GM19099 (cell line): ENCODE data around the gene DNAH2.

Experiments used
- POLR2A ChIP-seq: IDR thresholded peaks from 3 replicates; pipeline ENCODE4 v1.6.1; 2011; ENCODE audit warnings: low read depth; ENCODE audit not compliant: insufficient read length; ENCODE audit errors: extremely low read depth

Gene DNAH2

DNA sequence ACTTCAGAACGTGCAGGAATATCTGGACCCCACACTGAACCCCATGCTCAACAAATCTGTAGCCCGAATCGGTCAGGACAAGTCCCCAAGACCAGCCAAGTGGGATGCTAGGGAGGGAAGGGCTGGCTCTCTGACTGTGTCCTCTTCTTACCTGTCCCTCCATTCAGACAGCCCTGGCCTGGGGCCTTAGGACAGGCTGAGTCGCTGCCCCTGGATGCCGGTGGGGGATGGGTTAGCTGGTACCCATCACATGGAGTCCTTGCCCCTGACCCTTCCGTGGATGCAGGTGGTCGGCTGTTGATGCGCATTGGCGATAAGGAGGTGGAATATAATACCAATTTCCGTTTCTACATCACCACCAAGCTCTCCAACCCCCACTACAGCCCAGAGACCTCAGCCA, 100.5 kb downstream of the DNAH2 start:
- no peak for TF ChIP-seq POLR2A

DNA sequence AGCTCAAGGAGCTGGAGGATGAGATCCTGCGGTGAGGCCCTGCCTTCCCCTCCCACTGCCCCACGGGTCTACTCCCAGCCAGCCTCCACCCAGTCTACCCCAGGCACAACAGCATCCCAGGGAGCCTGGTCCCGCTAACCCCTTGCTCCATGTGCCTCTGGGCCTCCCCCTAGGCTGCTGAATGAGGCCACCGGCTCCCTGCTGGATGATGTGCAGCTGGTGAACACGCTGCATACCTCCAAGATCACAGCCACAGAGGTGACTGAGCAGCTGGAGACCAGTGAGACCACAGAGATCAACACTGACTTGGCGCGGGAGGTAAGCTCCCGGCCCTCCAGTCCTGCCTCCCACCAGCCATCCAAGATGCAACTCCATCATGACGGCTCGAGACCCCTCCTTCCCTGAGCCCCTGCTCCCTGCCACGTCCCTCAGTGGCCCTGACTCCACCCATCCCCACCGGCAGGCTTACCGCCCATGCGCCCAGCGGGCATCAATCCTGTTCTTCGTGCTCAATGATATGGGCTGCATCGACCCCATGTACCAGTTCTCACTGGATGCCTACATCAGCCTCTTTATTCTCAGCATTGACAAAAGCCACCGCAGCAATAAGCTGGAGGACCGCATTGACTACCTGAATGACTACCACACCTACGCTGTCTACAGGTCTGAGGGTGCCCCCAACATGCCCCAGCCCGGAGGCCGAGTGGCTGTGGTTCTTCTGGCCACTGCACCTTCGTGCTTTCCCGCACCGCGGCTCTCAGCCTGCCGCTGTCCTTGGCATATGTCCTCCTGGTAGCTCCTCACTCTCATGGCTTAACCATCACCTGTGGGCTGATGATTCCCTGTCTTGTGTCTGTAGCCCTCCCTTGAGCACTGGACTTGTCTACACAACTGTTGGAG, 101.5 kb downstream of the DNAH2 start:
- no peak for TF ChIP-seq POLR2A

DNA sequence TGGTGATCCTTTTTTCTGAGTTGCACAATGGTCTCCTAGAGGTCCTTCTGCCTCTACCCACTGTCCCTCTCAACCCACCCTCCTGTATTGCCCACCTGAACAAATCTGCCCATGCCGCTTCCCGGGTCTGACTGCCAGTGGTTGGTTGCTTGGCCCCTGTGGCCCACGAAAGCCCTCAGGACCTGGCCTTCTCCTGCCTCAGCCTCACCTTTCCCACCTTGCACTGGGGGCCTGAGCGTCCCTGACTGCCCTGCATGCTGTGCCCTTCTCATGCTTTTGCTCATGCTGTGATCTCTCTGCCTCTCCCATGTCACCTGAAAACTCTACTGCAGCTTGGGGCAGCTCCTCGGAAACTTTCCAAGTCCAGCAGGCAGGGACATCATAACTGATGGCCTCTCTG, 102.7 kb downstream of the DNAH2 start:
- TF ChIP-seq POLR2A: no peak

DNA sequence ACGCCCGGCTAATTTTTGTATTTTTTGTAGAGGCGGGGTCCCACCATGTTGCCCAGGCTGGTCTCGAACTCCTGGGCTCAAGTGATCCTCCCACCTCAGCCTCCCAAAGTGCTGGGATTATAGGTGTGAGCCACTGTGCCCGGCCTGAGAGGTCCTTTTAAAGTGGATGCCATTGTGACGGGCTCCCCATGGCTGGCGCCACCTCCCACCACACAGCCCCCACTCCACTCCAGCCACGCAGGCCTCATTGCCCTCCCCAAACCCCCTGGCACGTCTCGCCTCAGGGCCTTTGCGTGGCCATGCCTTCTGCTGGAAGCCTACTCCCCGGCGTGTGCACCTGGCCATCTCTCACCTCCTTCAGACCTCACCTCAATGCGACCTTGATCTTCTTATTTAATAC, 104.6 kb downstream of the DNAH2 start:
- TF ChIP-seq POLR2A: no peak

DNA sequence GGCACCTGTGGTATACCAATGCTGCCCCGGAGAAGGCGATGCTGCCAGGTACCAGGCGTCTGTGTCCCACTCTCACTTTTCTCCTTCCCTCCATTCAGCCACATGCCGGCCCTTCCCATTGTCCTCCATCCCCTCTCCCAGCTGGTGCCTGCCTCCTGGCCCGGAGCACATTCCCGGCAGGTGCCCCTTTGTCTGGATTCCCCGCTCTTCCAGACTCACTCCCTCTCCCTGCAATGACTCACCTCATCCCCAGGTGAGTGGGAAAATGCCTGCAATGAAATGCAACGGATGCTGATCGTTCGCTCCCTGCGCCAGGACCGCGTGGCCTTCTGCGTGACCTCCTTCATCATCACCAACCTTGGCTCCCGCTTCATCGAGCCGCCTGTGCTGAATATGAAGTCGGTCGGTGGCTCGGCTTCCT, 106.0 kb downstream of the DNAH2 start:
- TF ChIP-seq POLR2A: no peak

DNA sequence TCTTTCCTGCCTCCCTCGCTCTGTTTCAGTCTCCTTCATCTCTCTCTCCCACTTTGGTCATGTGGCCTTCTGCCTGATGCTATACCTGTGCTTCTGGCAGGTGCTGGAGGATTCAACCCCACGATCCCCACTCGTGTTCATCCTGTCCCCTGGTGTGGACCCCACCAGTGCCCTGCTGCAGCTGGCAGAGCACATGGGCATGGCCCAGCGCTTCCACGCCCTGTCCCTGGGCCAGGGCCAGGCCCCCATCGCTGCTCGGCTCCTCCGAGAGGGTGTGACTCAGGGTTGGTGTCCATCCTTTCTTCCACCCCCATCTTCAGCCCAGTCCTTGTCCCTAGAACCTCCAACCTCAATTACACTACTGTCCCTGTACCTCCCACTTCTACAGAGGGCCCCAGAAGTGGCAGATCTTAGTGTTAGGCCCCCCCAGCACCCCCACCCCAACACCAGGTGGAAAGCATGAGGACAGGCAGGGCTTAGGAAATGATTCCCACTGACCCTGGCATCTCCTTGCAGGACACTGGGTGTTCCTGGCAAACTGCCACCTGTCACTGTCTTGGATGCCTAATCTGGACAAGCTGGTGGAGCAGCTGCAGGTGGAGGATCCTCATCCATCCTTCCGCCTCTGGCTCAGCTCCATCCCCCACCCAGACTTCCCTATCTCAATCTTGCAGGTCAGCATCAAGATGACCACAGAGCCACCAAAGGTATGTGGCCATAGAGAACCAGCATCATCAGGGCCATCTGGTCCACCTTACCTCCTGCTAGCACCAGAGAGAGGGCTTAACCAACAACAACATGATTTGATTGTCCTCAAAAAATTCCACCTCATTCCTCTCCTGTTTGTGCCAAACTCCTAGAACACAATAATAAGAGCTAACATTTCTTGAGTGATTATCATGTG, 106.7 kb downstream of the DNAH2 start:
- TF ChIP-seq POLR2A: no peak

DNA sequence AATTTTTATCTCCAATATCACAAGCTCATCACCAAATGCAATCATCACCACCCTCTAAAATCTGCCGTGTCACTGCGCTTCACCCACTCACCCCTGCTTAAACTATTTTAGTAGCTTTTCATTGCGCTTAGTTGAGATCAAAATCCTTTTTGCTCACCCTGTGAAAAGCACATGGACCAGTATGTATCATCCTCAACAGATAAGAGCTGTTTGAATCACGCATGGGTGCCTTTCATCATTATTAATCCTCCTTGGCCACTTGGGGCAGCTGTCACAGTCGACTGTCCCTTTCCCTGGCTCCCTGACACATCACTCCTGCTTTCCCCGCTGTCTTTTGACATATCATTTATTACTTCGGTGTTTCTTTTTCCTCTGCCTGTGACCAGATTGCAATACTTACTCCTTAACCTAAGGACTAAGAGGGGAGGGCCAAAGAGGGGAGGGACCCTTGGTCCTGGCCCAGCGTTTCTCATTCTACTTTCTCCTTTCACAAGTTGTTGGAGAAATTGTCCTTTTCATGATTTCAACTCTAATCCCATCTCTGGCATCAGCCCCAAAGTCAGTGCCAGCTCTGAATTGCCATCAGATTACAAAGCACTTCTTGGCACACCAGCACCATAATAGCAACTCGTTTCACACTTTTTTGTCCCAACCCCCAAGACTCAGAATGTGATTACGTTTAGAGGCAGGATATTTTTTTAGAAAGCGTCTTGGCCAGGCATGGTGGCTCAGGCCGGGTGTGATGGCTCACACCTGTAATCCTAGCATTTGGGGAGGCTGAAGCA, 107.9 kb downstream of the DNAH2 start:
- TF ChIP-seq POLR2A: no peak

DNA sequence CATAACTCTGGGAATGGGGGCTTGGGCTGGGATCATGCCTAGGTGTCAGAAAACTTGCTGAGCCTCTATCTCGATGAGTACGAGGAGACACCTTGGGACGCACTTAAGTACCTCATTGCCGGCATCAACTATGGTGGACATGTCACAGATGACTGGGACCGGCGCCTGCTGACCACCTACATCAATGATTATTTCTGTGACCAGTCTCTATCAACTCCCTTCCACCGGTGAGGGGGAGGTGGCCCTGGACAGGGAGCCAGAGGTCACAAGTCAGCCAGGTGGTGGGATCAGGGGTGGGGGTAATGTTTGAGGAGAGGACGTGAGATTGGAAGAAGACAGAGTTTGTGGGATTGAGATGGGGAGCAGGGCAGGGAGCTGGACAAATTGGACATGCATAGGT, 113.1 kb downstream of the DNAH2 start:
- no peak for TF ChIP-seq POLR2A

DNA sequence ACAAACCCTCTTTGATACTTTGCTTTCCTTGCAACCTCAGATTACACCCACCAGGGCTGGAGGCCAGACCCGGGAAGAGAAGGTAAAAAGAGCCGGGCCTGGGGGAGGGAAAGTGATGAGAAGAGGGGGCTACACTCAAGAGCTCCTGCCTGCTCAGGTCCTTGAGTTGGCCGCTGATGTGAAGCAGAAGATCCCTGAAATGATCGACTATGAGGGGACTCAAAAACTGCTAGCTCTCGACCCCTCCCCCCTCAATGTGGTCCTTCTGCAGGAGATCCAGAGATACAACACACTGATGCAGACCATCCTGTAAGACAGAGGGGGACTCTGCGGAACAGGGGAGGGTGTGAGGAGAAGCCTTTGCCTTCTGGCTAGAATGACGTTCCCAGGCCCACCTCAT, 113.7 kb downstream of the DNAH2 start:
- TF ChIP-seq POLR2A: no peak

DNA sequence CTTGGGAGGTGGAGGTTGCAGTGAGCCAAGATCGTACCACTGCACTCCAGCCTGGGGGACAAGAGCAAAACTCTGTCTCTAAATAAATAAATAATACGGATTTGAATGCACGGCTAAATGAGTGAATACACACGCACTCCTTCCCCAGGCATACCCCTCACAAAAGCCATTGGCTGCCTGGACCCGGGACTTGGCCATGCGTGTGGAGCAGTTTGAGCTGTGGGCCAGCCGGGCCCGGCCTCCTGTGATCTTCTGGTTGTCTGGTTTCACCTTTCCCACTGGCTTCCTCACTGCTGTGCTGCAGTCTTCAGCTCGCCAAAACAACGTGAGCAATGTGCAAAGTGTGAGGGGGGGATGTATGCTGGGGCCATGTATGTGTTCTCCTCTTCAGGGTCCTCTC, 114.9 kb downstream of the DNAH2 start:
- no peak for TF ChIP-seq POLR2A

DNA sequence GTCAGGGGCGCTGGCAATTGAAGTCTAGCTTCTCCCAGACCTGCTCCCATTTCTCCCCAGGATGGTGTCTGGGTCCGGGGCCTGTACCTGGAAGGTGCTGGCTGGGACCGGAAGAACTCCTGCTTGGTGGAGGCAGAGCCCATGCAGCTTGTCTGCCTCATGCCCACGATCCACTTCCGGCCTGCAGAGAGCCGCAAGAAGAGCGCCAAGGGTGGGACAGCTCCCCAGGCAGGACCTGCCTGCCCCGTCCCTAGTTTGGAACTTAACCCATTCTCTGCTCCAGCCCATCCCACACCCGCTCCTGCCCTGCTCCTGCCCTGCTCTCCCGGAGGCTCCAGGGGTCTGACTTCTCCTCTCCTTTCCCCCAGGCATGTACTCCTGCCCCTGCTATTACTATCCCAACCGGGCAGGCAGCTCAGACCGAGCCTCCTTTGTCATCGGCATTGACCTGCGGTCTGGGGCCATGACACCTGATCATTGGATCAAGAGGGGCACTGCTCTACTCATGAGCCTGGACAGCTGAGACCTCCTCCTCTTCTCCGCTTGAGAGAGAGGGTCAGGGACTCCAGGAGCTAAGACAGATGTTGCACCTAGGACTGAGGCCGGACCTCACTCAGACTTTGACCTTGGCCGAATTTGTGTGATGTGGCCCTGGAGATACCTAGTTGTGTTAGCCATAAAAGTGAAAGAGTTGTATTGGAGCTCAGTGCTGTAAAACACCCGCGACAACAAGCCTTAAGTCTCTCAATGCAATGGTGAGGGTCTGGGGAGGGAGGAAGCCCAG, 115.7 kb downstream of the DNAH2 start:
- TF ChIP-seq POLR2A: no peak

DNA sequence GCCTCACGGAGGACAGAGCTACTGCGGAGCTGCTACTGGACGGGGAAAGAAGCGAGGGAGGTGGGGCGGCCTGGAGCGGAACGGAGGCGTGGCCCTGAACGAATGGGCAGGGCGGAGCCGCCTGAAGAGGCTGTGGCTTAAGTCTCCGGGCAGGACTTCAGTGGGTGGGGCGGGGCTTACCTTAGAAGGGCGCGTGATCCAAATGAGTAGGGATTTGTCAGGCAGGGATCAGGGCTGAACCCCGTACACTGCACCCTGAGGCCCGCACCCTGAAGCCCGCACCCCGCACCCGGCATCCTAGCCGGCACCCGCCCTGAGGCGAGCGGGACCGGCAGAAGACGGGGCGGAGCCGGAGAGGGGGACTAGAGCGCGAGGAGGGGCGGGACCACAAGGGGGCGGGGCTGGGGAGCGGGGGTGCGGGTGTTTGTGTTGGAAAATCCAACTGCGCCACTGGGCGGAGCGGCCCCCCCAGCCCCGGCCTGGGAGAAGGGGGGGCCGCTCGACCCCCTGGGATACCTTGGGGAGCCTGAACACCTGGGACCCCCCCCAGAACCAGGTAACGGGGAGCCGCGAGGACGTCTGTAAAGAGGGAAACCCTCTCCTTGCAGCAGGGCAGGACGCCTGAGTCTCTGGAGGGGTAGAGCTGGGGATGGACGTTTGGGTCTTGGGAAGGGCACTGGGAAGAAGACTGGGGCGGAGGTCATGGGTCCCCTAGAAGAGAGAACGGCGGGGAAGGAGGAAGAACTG, 116.4 kb downstream of the DNAH2 start, which contains the start of gene KDM6B:
KDM6B (plus strand) TSS at position 423 of the 747 bp plus-strand sequence. CDS start 11,338 bp downstream, outside the sequence.
- TF ChIP-seq POLR2A: no peak

DNA sequence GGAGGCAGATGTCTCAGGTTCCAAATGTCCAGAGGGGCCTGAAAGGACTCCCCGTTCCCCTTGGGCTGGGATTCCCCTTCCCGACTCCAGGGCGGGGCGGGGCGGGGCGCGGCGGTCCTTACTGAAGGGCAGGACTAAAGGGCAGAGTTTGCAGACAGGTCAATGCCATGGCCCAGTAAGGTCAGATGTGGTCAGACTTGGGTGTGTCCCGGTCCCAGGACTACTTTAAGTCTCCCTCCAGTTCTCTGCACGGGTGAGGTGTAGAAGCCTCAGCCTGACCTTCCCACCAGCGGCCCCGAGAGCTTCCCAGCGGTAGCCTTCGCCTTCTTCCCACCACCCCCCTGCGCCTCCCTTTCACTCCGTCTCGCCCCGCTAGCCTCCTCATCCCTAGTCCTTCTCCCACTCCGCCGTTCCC, 117.0 kb downstream of the DNAH2 start:
- no peak for TF ChIP-seq POLR2A

DNA sequence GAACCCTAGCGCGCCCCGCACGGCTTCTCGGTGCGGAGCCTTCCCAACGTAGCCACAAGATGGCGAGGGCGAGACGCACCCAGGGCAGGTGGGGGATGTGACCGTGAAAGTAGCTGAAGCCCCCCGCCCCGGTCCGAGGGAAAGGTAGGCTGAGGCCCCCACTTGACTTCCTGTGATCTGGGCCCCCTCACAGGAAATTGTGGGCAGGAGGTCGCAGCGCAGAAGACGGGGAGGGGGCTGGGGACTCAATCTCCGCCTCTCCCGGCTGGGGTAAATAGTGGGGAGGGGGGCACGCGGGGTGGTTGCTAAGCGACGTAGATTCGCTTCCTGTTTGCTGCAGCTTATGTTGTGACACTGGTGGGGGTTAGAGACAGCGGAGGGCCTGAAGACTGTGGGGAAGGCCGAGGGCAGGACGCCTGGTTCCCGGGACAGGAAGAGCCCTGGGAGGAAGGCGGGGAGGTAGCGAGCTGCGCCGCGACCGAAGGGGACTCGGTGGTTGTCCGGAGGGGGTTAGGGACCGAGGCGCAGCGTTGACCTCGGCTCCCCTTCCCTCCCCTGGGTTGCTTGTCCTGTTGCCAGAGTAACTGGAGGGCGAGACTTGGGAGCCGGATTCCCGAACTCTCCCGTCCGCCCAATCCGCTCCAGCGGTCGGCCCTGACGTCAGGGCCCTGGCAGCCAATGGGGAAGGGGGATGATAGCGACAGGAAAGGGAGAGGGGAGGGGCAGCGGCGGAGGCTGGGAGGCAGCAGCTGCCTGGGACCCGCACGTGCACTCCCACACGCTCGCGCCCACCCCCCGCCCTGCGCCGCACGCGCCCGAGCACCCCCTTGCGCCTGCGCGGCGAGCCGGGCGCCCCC, 117.6 kb downstream of the DNAH2 start:
- no peak for TF ChIP-seq POLR2A
